HG02571 (cell line): Measurements from ENCODE around the gene PRKCZ.

Experiments used
- ATAC-seq: cut with Tn5 transposase; IDR thresholded peaks from one replicate; pipeline ENCODE4 v1.9.1; 2021; ENCODE audit warnings: mild to moderate bottlenecking, moderate library complexity; ENCODE audit not compliant: unreplicated experiment

The PRKCZ gene

GRCh38 chr1:2185880-2186855, 136.0 kb downstream of the PRKCZ start:
- no peak for ATAC-seq

GRCh38 chr1:2186901-2187300, 136.7 kb downstream of the PRKCZ start:
- no peak for ATAC-seq

- no peak for ATAC-seq
Measured at GRCh38 chr1:2187619-2188018, 137.4 kb downstream of the PRKCZ start.

GRCh38 chr1:2188336-2188735, 138.1 kb downstream of the PRKCZ start:
- ATAC-seq, result no peak

- ATAC-seq, result peak; percentile 69
Measured at GRCh38 chr1:2189459-2190425, 139.5 kb downstream of the PRKCZ start.

- no peak for ATAC-seq
Measured at GRCh38 chr1:2190491-2190976, 140.3 kb downstream of the PRKCZ start.

- no peak for ATAC-seq
Measured at GRCh38 chr1:2192031-2192995, 142.1 kb downstream of the PRKCZ start.

GRCh38 chr1:2193514-2194281, 143.5 kb downstream of the PRKCZ start:
- ATAC-seq, result no peak

GRCh38 chr1:2194319-2194897, 144.2 kb downstream of the PRKCZ start, which contains the start of gene FAAP20:
Gene FAAP20 (minus strand): TSS chr1:2194772. CDS start chr1:2194749, 23 bp downstream.
- peak; percentile 48 for ATAC-seq

GRCh38 chr1:2194898-2195673, 144.9 kb downstream of the PRKCZ start:
- peak; percentile 61 for ATAC-seq

- ATAC-seq, result no peak
Measured at GRCh38 chr1:2195785-2196184, 145.6 kb downstream of the PRKCZ start.

GRCh38 chr1:2196901-2197638, 146.9 kb downstream of the PRKCZ start:
- no peak for ATAC-seq

GRCh38 chr1:2197707-2198165, 147.5 kb downstream of the PRKCZ start:
- ATAC-seq, result no peak

GRCh38 chr1:2198571-2198970, 148.4 kb downstream of the PRKCZ start:
- ATAC-seq, result no peak

GRCh38 chr1:2199042-2199810, 149.0 kb downstream of the PRKCZ start:
- ATAC-seq, result no peak

- ATAC-seq, result no peak
Measured at GRCh38 chr1:2200308-2200943, 150.2 kb downstream of the PRKCZ start.
